Measurements from ENCODE around the gene MLN.

Gene MLN, protein sequence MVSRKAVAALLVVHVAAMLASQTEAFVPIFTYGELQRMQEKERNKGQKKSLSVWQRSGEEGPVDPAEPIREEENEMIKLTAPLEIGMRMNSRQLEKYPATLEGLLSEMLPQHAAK

DNA sequence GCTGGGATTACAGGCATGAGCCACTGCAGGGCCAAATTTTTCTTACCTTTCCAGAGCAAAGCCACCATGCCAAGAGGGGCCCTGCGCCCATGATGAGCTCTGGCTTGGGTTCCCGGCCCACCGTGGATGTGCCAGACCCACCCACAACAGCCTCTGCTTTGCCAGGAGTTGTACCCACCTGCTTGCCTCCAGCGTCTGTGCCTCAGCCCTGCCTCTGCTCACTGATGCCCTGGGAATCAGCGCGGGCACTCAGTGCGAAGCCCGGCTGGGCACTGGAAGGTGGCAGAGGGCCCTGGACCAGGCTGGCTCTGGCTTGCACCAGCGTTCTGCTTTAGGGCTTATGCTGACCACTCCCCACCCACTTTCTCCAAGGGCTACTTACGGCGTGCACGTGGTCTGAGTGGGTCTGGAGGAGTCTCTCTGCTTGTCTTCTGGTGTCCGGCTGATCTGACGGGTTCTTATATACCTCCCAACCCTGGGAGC, at the start of gene MLN:
TSS of gene MLN (minus strand) at position 433 of the 483 bp plus-strand sequence. CDS start 2,840 bp downstream, outside the sequence.
- FAIRE-seq: no peak
- TF ChIP-seq, protein P1, sequence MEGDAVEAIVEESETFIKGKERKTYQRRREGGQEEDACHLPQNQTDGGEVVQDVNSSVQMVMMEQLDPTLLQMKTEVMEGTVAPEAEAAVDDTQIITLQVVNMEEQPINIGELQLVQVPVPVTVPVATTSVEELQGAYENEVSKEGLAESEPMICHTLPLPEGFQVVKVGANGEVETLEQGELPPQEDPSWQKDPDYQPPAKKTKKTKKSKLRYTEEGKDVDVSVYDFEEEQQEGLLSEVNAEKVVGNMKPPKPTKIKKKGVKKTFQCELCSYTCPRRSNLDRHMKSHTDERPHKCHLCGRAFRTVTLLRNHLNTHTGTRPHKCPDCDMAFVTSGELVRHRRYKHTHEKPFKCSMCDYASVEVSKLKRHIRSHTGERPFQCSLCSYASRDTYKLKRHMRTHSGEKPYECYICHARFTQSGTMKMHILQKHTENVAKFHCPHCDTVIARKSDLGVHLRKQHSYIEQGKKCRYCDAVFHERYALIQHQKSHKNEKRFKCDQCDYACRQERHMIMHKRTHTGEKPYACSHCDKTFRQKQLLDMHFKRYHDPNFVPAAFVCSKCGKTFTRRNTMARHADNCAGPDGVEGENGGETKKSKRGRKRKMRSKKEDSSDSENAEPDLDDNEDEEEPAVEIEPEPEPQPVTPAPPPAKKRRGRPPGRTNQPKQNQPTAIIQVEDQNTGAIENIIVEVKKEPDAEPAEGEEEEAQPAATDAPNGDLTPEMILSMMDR (IDR thresholded peaks at IDR 0.05; ENCODE audit: insufficient read depth, missing control alignments): no peak
- DNase-seq (ENCODE audit: insufficient read length, low spot score): no peak

DNA sequence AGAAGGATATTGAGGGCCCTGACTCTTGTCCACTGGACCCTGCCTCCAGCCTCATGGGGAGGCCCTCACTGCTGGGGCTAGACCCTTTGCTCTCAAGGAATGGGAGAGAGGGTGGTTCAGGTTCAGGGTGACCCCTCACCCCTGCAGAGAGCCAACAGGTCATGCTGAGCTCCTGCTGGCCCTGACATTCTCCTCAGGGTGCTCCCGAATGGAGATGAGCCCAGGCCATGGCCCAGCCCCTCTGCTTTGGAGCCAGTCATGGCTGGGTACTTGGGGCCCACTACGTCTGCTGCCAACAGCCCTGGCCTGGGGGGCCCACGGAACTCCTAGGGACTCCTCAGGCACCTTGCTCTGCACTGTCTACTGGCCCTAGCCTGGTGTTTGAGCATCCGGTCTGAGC, 49.2 kb upstream of the MLN start:
- no peak for DNase-seq (ENCODE audit: insufficient read length, low spot score)
- TF ChIP-seq, protein P1 (IDR thresholded peaks at IDR 0.05; ENCODE audit: insufficient read depth, missing control alignments): no peak
- FAIRE-seq: no peak

DNA sequence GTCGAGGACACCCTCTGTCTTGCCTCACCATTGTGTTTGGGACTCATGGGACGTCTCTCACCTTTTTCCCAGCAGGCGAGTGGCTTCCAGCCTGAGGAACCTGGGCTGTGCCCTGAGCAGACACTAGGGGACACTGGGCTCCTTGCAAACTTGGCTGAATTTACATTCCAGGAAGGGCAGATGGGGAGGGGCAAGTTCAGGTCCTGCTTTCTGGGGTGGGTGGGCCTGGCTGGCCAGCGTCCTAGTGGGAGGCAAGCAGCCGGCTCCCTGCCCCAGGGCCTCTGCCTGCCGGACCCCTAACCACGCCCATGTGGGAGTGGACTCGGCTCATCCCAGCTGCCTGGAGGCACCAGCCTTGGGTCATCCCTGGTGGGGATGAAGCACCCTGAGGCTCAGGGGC, 48.2 kb upstream of the MLN start:
- no peak for FAIRE-seq
- TF ChIP-seq, protein P1 (IDR thresholded peaks at IDR 0.05; ENCODE audit: insufficient read depth, missing control alignments): peak; percentile 25
- no peak for DNase-seq (ENCODE audit: insufficient read length, low spot score)

DNA sequence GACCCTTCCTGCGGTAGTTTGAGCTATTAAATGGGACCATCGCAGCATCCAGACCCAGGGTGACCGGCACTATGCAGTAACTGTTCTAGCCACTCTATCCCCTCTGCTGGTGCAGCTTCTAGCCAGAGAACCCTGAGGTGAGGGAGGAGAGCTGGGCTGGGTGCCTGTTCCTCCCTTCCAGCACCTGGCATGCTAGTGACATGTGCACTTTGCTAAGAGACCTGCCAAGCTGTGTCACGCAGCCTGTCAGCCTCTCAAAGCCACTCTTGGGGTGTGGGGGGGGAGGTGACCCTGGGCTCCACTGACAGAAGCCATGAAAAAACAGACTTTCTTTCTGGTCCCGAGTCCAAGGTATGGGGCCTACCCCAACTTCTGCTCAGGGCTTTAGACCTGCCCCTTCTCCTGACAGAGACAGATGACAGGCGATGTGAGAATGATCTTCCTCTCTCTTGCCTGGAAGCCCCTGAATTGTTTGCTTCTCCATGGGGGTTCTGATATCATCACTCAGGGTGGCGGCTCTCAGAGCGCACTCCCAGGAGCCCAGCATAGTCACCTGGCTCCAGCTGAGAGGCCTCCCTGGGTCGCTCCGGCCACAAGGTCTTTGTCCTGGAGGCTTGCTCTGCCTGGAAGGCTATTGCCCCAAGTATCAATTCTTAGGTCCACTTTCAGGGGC, 47.2 kb upstream of the MLN start:
- no peak for DNase-seq (ENCODE audit: insufficient read length, low spot score)
- no peak for FAIRE-seq
- TF ChIP-seq, protein P1 (IDR thresholded peaks at IDR 0.05; ENCODE audit: insufficient read depth, missing control alignments): no peak

DNA sequence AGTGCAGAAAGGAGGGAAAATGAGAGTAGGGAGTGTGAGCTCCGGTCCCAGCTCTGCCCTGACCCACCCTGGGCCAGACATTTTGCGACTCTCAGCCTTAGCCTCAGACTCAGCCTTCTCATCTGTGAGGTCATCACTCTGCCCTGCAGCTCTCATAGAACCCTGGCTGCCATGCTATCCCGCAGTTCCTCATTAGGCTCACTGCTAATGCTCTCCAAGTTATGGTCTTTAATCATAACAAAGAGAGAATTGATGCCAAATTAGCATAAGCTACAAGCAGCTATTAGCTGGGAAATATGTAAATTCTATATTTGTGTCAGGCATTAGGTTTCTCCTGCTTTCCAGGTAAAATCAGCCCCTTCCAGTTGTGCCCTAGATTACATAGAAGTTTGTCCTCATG, 46.5 kb upstream of the MLN start:
- TF ChIP-seq, protein P1 (IDR thresholded peaks at IDR 0.05; ENCODE audit: insufficient read depth, missing control alignments): no peak
- DNase-seq (ENCODE audit: insufficient read length, low spot score): no peak
- no peak for FAIRE-seq

DNA sequence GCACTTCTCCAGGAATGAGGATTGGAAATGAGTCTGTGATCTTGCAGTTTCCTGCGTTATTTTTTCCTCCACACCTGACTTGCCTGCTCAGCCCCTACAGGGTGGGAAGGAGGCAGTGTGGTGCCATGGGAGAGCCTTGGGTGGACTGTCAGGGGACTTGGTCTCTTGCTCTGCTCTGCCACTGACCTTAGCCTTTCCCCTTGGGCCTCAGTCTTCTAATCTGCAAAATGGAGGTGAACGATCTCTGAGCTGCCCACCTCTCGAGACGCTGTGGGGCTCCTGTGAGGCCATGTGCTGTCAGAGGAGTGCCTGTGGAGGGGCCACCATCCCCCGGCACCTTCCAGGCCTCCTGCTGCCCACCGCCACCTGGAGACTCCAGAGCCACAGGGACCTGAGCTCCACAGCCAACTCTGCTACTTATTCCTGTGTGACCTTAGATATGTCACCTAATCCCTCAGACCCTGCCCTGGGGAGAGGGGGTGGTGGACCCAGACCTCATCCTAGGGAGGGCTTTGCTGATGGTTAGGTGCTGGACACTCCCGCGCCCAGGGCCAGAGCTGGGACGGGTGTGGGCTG, 45.8 kb upstream of the MLN start:
- FAIRE-seq (no peak), DNase-seq (ENCODE audit: insufficient read length, low spot score) (no peak)
- TF ChIP-seq, protein P1 (IDR thresholded peaks at IDR 0.05; ENCODE audit: insufficient read depth, missing control alignments): no peak

DNA sequence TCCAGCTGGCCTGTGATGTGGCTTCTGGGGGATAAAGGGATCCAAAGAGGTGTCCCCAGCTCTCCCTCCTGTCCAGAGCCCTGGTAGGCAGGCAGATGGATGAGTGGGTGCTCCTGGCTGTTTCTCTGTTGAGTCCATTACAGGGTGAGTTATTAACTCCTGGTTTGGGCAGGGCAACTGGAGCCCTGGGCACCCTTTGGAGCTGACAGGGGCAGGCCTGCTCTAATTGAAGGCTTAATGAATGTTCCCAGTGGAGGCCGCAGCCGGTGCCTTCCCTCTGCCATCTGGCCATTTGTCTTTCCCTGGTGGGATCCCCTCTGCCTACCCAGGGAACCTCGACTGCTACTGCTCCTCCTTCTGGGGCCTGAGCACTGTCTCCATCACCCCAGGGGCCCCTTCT, 44.7 kb upstream of the MLN start:
- FAIRE-seq: no peak
- DNase-seq (ENCODE audit: insufficient read length, low spot score): no peak
- TF ChIP-seq, protein P1 (IDR thresholded peaks at IDR 0.05; ENCODE audit: insufficient read depth, missing control alignments): no peak
